Natural killer cell (primary cell): ENCODE data around the gene RGS19. TPM values are rescaled to one million over a fixed set of nuclear protein-coding genes. Genes with fewer than 3 reads are reported as not detected.

Source experiments
- ATAC-seq, 3 donors: fragments of 150-1000 bp in 2 of 3; fragments of 200-7000 bp in 1 of 3; cut with Tn5 transposase; 1 replicate in 1 of 3; 2 replicates in 2 of 3; pipeline ENCODE4 v1.10.0; 2021; ENCODE audit warnings: mild to moderate bottlenecking in 2 of 3, moderate library complexity in 2 of 3
- DNase-seq, 2 donors: peaks; one replicate each; pipeline versions ENCODE4 v3.0.0 to v3.0.0-alpha.2; 2013 to 2021; ENCODE audit warnings: mixed read lengths in 1 of 2
- H3K27ac ChIP-seq: one replicate; pipeline ENCODE4 v1.5.1; 2013; ENCODE audit warnings: mild to moderate bottlenecking, low read length
- H3K27me3 ChIP-seq: one replicate; pipeline ENCODE4 v1.6.1; 2013; ENCODE audit warnings: low read length; ENCODE audit not compliant: control insufficient read depth, insufficient read depth
- H3K36me3 ChIP-seq: one replicate; pipeline ENCODE4 v1.6.1; 2013; ENCODE audit warnings: low read length; ENCODE audit not compliant: control insufficient read depth, insufficient read depth
- H3K4me1 ChIP-seq: one replicate; pipeline ENCODE4 v1.6.1; 2013; ENCODE audit warnings: low read length; ENCODE audit not compliant: control insufficient read depth, insufficient read depth
- H3K4me3 ChIP-seq: one replicate; pipeline ENCODE4 v1.5.1; 2013; ENCODE audit warnings: low read length
- H3K9me3 ChIP-seq: one replicate; pipeline ENCODE4 v1.6.1; 2013; ENCODE audit warnings: low read length; ENCODE audit not compliant: control insufficient read depth, insufficient read depth
- H3K27ac Mint-ChIP-seq, 2 donors: one replicate each; pipeline ENCODE4 v1.8.0; 2022; ENCODE audit warnings: mild to moderate bottlenecking in 2 of 2, mixed read lengths in 2 of 2, moderate library complexity in 1 of 2
- H3K27me3 Mint-ChIP-seq, 2 donors: one replicate each; pipeline ENCODE4 v1.8.0; 2022; ENCODE audit warnings: low read depth in 2 of 2, mixed read lengths in 2 of 2
- H3K36me3 Mint-ChIP-seq: one replicate; pipeline ENCODE4 v1.8.0; 2022; ENCODE audit warnings: mixed read lengths
- H3K4me1 Mint-ChIP-seq, 2 donors: one replicate each; pipeline ENCODE4 v1.8.0; 2022; ENCODE audit warnings: mixed read lengths in 2 of 2
- H3K4me3 Mint-ChIP-seq: one replicate; pipeline ENCODE4 v1.8.0; 2022; ENCODE audit warnings: mild to moderate bottlenecking, moderate library complexity, mixed read lengths
- H3K9me3 Mint-ChIP-seq, 2 donors: one replicate each; pipeline ENCODE4 v1.8.0; 2022; ENCODE audit warnings: mixed read lengths in 2 of 2
- WGBS: methylation state at CpG from one replicate; pipeline ENCODE4 v1.1.7; 2013; ENCODE audit warnings: missing lambda C conversion rate; ENCODE audit not compliant: insufficient coverage; 5-methylcytosine and 5-hydroxymethylcytosine counted together
- intact Hi-C: fragments of 100-400 bp; cut with micrococcal nuclease; formaldehyde crosslinking; loops from one replicate; pipeline ENCODE4 v1.14.2; 2022
- total RNA-seq, 4 donors: library from RNA; stranded (reverse); fragments of 120-200 nt in 1 of 4; gene quantifications; one replicate each; pipeline versions ENCODE4 v1.2.3 to v1.2.4, GENCODE V29; 2013 to 2022
- TF ChIP-seq, protein P1 (sequence below): fragments of 200-600 bp; IDR thresholded peaks from one replicate; pipeline ENCODE4 v1.8.0; 2022; ENCODE audit warnings: antibody characterized with exemption

RGS19 gene
- total RNA-seq, 3 donors from 2014 or later (not counting 1 experiment from before 2014, with no cell fraction given), result 61.9 to 76.4 (median 68.2) TPM

DNA sequence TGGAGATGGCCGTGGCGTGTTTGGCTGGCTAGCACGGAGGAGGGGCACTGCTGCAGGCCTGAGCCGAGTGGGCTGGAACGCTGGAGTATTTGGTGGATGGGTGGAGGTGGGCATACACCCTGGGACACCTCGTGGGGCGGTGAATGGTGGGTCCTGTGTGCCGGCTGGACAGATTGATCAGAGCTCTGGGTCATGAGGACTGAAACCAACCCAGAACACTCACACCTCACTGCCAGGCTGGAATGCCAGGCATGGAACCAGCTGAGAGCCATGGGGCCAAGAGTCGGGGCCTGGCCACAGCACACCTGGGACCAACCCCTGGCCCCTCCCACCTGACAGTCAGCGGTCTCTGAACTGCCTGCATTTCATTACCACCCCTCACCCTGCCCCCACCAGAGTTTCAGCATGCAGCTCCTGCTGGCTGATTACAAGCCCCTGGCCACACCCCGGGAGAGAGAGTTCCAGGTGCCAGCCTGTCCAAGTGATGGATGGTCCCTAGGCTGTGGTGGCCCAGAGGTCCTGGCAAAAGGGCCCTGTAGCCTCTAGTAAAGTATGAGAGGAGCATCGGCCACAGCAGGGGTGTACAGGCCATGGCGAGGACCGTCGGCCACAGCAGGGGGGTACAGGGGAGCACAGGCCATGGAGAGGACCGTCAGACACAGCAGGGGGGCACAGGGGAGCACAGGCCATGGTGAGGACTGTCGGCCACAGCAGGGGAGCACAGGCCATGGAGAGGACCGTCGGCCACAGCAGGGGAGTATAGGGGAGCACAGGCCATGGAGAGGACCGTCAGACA is 24.8 kb upstream of the RGS19 start:
- intact Hi-C loops, result no loop called here

DNA sequence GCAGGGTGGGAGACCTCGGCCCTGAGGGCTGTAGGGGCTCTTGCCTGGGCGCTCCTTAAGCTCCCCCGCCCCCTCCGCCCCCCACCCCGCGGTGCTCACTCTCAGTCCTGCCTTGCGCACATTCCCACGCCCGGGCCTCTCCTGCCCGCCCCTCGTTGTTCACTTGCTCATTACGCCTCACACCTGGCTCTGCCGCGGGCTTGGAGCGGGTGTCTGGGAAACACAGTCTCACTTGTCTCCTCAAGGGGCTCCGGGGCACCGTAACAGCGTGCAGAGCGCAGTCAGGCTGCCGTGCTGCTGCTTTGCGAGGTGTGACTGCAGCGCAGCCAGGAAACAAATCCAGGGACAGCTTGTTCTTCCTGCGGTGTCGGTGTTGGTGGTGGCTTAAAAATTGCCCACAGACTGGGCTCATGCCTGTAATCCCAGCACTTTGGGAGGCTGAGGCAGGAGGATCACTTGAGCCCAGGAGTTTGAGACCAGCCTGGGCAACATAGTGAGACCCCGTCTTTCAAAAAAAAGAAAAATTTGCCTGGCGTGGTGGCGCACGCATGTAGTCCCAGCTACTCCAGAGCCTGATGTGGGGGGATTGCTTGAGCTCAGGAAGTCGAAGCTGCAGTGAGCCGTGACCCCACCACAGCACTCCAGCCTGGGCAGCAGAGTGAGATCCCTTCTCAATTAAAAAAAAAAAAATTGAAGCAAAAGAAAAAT is 23.5 kb upstream of the RGS19 start:
- TF ChIP-seq, protein P1, sequence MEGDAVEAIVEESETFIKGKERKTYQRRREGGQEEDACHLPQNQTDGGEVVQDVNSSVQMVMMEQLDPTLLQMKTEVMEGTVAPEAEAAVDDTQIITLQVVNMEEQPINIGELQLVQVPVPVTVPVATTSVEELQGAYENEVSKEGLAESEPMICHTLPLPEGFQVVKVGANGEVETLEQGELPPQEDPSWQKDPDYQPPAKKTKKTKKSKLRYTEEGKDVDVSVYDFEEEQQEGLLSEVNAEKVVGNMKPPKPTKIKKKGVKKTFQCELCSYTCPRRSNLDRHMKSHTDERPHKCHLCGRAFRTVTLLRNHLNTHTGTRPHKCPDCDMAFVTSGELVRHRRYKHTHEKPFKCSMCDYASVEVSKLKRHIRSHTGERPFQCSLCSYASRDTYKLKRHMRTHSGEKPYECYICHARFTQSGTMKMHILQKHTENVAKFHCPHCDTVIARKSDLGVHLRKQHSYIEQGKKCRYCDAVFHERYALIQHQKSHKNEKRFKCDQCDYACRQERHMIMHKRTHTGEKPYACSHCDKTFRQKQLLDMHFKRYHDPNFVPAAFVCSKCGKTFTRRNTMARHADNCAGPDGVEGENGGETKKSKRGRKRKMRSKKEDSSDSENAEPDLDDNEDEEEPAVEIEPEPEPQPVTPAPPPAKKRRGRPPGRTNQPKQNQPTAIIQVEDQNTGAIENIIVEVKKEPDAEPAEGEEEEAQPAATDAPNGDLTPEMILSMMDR, result no peak
- peaks cover 14 to 33% of the 10 kb centered on the region in 2 donors for H3K27me3 Mint-ChIP-seq
- no peak overlapping the region for H3K27ac Mint-ChIP-seq
- DNase-seq, result peak in 1 of 2 donors; percentile 13
- H3K9me3 Mint-ChIP-seq, result no peaks in the 10 kb centered on the region
- no peak for ATAC-seq
- no peaks in the 10 kb centered on the region for H3K36me3 Mint-ChIP-seq
- peaks cover 46% of the 10 kb centered on the region for H3K4me1 ChIP-seq
- 23% methylated on average over 28 of the region's 30 CpGs for WGBS
- H3K36me3 ChIP-seq, result no peaks in the 10 kb centered on the region
- no peak overlapping the region for H3K4me3 ChIP-seq
- no peaks in the 10 kb centered on the region for H3K9me3 ChIP-seq
- H3K4me1 Mint-ChIP-seq, result peaks cover 0 to 15% of the 10 kb centered on the region in 2 donors
- no peak overlapping the region for H3K4me3 Mint-ChIP-seq
- intact Hi-C loops, result no loop called here
- peaks cover 17% of the 10 kb centered on the region for H3K27me3 ChIP-seq
- H3K27ac ChIP-seq, result no peak overlapping the region

More for the DNA sequence above, 24.8 kb upstream of the RGS19 start:
- TF ChIP-seq, protein P1, result no peak
- H3K27ac Mint-ChIP-seq, result no peak overlapping the region
- ATAC-seq (no peak), DNase-seq (peak in 1 of 2 donors; percentile 4)
- H3K36me3 Mint-ChIP-seq, result no peaks in the 10 kb centered on the region
- H3K27me3 Mint-ChIP-seq, result peaks cover 14 to 33% of the 10 kb centered on the region in 2 donors
- no peak overlapping the region for H3K4me3 ChIP-seq
- no peaks in the 10 kb centered on the region for H3K9me3 ChIP-seq
- 88% methylated on average over 20 of the region's 20 CpGs for WGBS
- H3K36me3 ChIP-seq, result no peaks in the 10 kb centered on the region
- H3K4me3 Mint-ChIP-seq, result no peak overlapping the region
- H3K9me3 Mint-ChIP-seq, result no peaks in the 10 kb centered on the region
- H3K27ac ChIP-seq, result no peak overlapping the region
- H3K27me3 ChIP-seq, result peaks cover 17% of the 10 kb centered on the region
- H3K4me1 Mint-ChIP-seq, result peaks cover 0 to 21% of the 10 kb centered on the region in 2 donors
- H3K4me1 ChIP-seq, result peaks cover 47% of the 10 kb centered on the region

DNA sequence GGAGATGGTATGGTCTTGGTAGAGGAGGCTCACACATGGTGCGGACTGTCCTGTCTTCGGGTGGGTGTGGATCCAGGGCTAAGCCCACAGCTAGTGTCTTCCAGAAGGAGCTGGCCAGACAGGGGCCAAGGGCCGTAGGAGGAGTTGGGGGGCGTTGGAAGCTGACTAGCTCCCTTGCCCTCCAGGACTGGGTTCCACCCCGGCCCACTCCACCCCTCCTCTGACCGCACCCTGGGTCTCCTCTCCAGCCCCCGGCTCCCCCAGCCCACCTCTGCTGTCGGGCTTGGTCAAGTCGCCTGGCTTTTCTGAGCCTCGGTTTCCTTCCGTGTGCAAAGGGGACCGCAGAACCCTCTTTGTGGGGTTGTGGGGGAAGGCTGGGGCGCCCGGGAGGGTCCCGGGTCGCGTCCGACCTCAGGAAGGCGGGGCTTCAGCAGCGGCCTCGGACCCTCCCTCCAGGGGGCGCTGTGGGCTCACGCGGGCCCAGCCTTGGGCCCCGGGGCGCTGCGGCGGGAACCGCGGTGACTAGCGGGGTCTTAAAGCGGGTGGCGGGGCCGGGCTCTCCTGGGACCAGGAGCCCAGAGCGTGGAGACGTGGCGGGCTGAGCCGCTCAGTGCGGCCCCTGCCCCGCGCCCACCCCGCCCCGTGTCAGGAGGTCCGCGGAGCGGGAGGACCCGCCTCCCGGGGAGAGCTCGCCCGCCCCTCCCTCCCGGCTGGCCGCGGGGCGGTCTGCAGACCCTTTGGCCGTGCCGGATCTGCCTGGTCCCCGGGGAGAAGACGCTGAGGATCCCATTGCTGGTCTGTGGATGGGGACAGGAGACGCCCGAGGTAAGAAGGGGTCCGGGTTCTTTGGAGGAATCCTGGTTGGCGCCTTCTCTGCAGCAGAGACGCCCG is 22.7 kb upstream of the RGS19 start:
- no peak overlapping the region for H3K4me3 Mint-ChIP-seq
- no peaks in the 10 kb centered on the region for H3K36me3 Mint-ChIP-seq
- no peaks in the 10 kb centered on the region for H3K36me3 ChIP-seq
- peaks cover 0 to 15% of the 10 kb centered on the region in 2 donors for H3K4me1 Mint-ChIP-seq
- TF ChIP-seq, protein P1, result peak; percentile 78
- no peak overlapping the region for H3K4me3 ChIP-seq
- no peaks in the 10 kb centered on the region for H3K9me3 ChIP-seq
- no peak overlapping the region for H3K27ac Mint-ChIP-seq
- H3K27me3 ChIP-seq, result peaks cover 17% of the 10 kb centered on the region
- peaks cover 41% of the 10 kb centered on the region for H3K4me1 ChIP-seq
- peaks cover 14 to 33% of the 10 kb centered on the region in 2 donors for H3K27me3 Mint-ChIP-seq
- WGBS, result 4% methylated on average over 63 of the region's 64 CpGs
- peak; percentile 71 to 83 for DNase-seq
- intact Hi-C loops, result no loop called here
- H3K9me3 Mint-ChIP-seq, result peaks cover 0 to under 1% of the 10 kb centered on the region in 2 donors
- peak; percentile 77 to 90 (median 88) for ATAC-seq
- H3K27ac ChIP-seq, result no peak overlapping the region
